CD4-positive, alpha-beta memory T cell (primary cell): Measurements from ENCODE around the gene FTCDNL1. TPM values are rescaled to one million over a fixed set of nuclear protein-coding genes. Genes with fewer than 3 reads are reported as not detected.

Source experiments
- CTCF ChIA-PET: fragments of 350-600 bp; sonication (Branson Sonifier 250); formaldehyde crosslinking; loops from one replicate; lab custom pipeline; 2021; ENCODE audit warnings: inconsistent platforms; ENCODE audit not compliant: partially characterized antibody; lab: Charles Lee
- POLR2A ChIA-PET: fragments of 350-600 bp; sonication (Branson Sonifier 250); formaldehyde crosslinking; loops from one replicate; lab custom pipeline; 2021; ENCODE audit not compliant: partially characterized antibody; lab: Charles Lee
- DNase-seq, 5 donors: peaks; one replicate each; pipeline versions ENCODE4 v3.0.0 to v3.0.0-alpha.2; 2020 to 2022; ENCODE audit warnings: mixed read lengths in 1 of 5
- H3K27ac ChIP-seq: one replicate; pipeline ENCODE4 v1.7.0; 2013; ENCODE audit warnings: low read depth, low read length
- H3K27me3 ChIP-seq: 2 replicates; pipeline ENCODE4 v1.7.0; 2013; ENCODE audit warnings: mild to moderate bottlenecking, low read length, moderate library complexity; ENCODE audit not compliant: insufficient read depth
- H3K36me3 ChIP-seq: 2 replicates; pipeline ENCODE4 v1.7.0; 2013; ENCODE audit warnings: mild to moderate bottlenecking, low read length, moderate library complexity; ENCODE audit not compliant: insufficient read depth
- H3K4me1 ChIP-seq: 2 replicates; pipeline ENCODE4 v1.7.0; 2013; ENCODE audit warnings: mild to moderate bottlenecking, low read length, moderate library complexity; ENCODE audit not compliant: insufficient read depth
- H3K4me3 ChIP-seq, 2 donors: one replicate each; pipeline ENCODE4 v1.7.0; 2013; ENCODE audit warnings: low read length in 2 of 2, mild to moderate bottlenecking in 1 of 2
- H3K9me3 ChIP-seq, 2 donors: one replicate each; pipeline ENCODE4 v1.7.0; 2013; ENCODE audit warnings: low read length in 2 of 2, control low read depth in 1 of 2; ENCODE audit not compliant: control insufficient read depth in 1 of 2
- H3K27ac Mint-ChIP-seq, 7 donors: one replicate each; pipeline ENCODE4 v1.8.0; 2020 to 2021; ENCODE audit warnings: mixed read lengths in 7 of 7, mild to moderate bottlenecking in 6 of 7, inconsistent platforms in 3 of 7, moderate library complexity in 3 of 7
- H3K27me3 Mint-ChIP-seq, 2 donors: one replicate each; pipeline ENCODE4 v1.8.0; 2020 to 2021; ENCODE audit warnings: mixed read lengths in 2 of 2
- H3K36me3 Mint-ChIP-seq, 2 donors: one replicate each; pipeline ENCODE4 v1.8.0; 2020 to 2021; ENCODE audit warnings: mixed read lengths in 2 of 2, inconsistent platforms in 1 of 2, mild to moderate bottlenecking in 1 of 2
- H3K4me1 Mint-ChIP-seq, 4 donors: one replicate each; pipeline ENCODE4 v1.8.0; 2020 to 2021; ENCODE audit warnings: mixed read lengths in 4 of 4, mild to moderate bottlenecking in 1 of 4
- H3K4me3 Mint-ChIP-seq, 8 donors: one replicate each; pipeline ENCODE4 v1.8.0; 2020 to 2021; ENCODE audit warnings: mixed read lengths in 8 of 8, mild to moderate bottlenecking in 7 of 8, moderate library complexity in 6 of 8, inconsistent platforms in 3 of 8
- H3K9me3 Mint-ChIP-seq, 8 donors: one replicate each; pipeline ENCODE4 v1.8.0; 2020 to 2021; ENCODE audit warnings: mixed read lengths in 8 of 8, mild to moderate bottlenecking in 5 of 8, inconsistent platforms in 3 of 8, moderate library complexity in 1 of 8
- intact Hi-C: fragments of 100-400 bp; cut with micrococcal nuclease; formaldehyde crosslinking; loops from one replicate; pipeline ENCODE4 v1.15.1; 2023
- polyA plus RNA-seq, 2 donors: library from polyadenylated mRNA; unstranded; fragments of 300-500 nt; fragmentation: Illumina TruSeq; gene quantifications; one replicate each; pipeline ENCODE4 v1.2.3, GENCODE V29; 2021
- total RNA-seq, 2 experiments: library from RNA; stranded (reverse); gene quantifications; one replicate each; pipeline ENCODE4 v1.2.3, GENCODE V29; 2021

The FTCDNL1 gene
- total and polyA plus RNA-seq, 4 experiments from 2014 or later = 1.6 to 2.7 (median 2.1) TPM

DNA sequence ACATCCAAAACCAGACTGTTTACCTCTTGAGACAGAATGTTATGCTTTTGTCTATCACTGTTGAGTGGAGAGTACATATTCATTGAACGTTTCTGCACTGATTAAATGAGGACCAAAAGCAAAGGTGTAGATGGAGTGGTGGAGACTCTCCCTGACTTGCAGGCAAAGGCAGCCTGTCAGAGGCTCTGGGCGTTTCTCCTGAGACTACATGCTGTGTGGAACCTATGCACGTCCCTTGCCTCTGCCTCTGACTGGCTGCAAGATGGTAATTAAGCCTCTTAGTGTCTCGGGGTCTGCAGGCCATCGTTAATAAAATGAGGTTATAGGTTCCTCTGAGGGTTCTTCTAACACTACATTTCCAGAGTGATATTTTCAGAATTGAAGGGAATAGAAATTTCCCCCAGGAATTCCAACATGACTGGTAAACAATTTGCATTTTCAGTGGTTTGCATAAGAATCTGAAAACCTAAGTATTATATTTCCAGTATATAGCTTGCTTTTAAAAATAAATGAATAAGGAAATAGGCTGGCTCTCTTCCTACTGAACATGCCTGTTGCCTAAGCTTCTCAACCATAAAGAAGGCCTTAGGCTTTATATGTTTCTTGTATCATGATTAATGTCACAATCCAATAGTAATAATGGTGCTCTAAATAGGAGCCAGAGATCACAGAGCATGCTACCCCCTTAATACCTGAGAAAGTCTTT is 107.4 kb downstream of the FTCDNL1 start:
- DNase-seq = no peak
- H3K9me3 Mint-ChIP-seq = no peaks in the 10 kb centered on the region
- Histone ChIP-seq H3K27me3 (peaks cover 4% of the 10 kb centered on the region), H3K36me3 (no peaks in the 10 kb centered on the region), H3K4me3 (no peak overlapping the region), H3K4me1 (peaks cover 8% of the 10 kb centered on the region), H3K27ac (no peak overlapping the region), H3K9me3 (no peaks in the 10 kb centered on the region)
- no peak overlapping the region for H3K4me3 Mint-ChIP-seq
- H3K36me3 Mint-ChIP-seq = no peaks in the 10 kb centered on the region
- ChIA-PET POLR2A (no interaction called here), CTCF (interaction anchor here (7.0 to 9.5 kb wide), 2 partner anchors 10 to 1430 kb away, joined by 85 to 89 read pairs; no protein-coding TSS in a partner anchor)
- intact Hi-C loops = no loop called here
- no peak overlapping the region for H3K27ac Mint-ChIP-seq
- H3K4me1 Mint-ChIP-seq = peaks cover 3 to 7% (median 5%) of the 10 kb centered on the region in 4 donors
- H3K27me3 Mint-ChIP-seq = peaks cover 9 to 14% of the 10 kb centered on the region in 2 donors

DNA sequence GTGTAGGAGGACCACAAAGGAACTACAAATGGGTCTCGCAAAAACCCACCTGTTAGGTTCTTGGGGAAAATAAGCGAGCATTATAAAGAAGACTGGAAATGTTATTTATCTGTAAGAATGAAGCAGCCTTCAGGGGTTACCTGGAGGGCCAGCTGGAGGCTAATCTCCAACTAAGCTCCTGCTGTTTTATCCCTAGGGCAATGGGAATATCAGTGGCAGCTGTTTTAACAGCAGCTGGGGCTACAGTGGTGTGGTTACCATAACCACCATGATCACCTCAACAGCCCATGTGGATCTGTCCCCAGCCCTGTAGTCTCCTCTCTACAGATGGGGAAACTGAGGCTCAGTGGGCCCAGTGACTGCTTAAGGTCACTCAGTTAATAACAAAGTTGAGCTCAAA is 108.1 kb downstream of the FTCDNL1 start:
- Mint-ChIP-seq H3K4me1 (peaks cover 3 to 7% (median 5%) of the 10 kb centered on the region in 4 donors), H3K9me3 (no peaks in the 10 kb centered on the region), H3K27me3 (peaks cover 10 to 14% of the 10 kb centered on the region in 2 donors), H3K36me3 (no peaks in the 10 kb centered on the region), H3K4me3 (no peak overlapping the region), H3K27ac (no peak overlapping the region)
- no peak overlapping the region for H3K4me3 ChIP-seq
- intact Hi-C loops = no loop called here
- no peaks in the 10 kb centered on the region for H3K9me3 ChIP-seq
- CTCF ChIA-PET = interaction anchor here (7.0 to 9.5 kb wide), 2 partner anchors 11 to 1429 kb away, joined by 85 to 89 read pairs; no protein-coding TSS in a partner anchor
- H3K27me3 ChIP-seq = peaks cover 4% of the 10 kb centered on the region
- peaks cover 8% of the 10 kb centered on the region for H3K4me1 ChIP-seq
- DNase-seq = no peak
- no peaks in the 10 kb centered on the region for H3K36me3 ChIP-seq
- POLR2A ChIA-PET = no interaction called here
- H3K27ac ChIP-seq = no peak overlapping the region

- POLR2A ChIA-PET = no interaction called here
Observed at GRCh38 chr2:199740111-199740428, 110.9 kb downstream of the FTCDNL1 start.

GRCh38 chr2:199739413-199740110 is 111.4 kb downstream of the FTCDNL1 start:
- peak overlapping the region in 1 of 7 donors; percentile 57 for H3K27ac Mint-ChIP-seq
- CTCF ChIA-PET = interaction anchor here (0.7 to 9.5 kb wide), 13 partner anchors 8 to 1426 kb away, joined by 3 to 89 read pairs (median 5); no protein-coding TSS in a partner anchor

More at GRCh38 chr2:199740111-199740428, 110.9 kb downstream of the FTCDNL1 start:
- Histone ChIP-seq H3K27ac (no peak overlapping the region), H3K9me3 (no peaks in the 10 kb centered on the region), H3K4me1 (peaks cover 8% of the 10 kb centered on the region), H3K27me3 (peaks cover 8% of the 10 kb centered on the region), H3K4me3 (no peak overlapping the region), H3K36me3 (no peaks in the 10 kb centered on the region)
- Mint-ChIP-seq H3K27me3 (peaks cover 10 to 14% of the 10 kb centered on the region in 2 donors), H3K4me3 (peak overlapping the region in 1 of 8 donors; percentile 25), H3K9me3 (no peaks in the 10 kb centered on the region), H3K27ac (peak overlapping the region in 1 of 7 donors; percentile 57), H3K36me3 (no peaks in the 10 kb centered on the region), H3K4me1 (peaks cover 3 to 7% (median 5%) of the 10 kb centered on the region in 4 donors)
- intact Hi-C loops = loop anchor here (1.0 kb wide), 1 partner anchor 1426 kb away; no protein-coding TSS in a partner anchor
- CTCF ChIA-PET = interaction anchor here (0.7 to 9.5 kb wide), 13 partner anchors 8 to 1426 kb away, joined by 3 to 89 read pairs (median 5); no protein-coding TSS in a partner anchor
- no peak for DNase-seq

GRCh38 chr2:199738727-199739412 is 112.1 kb downstream of the FTCDNL1 start:
- CTCF ChIA-PET = interaction anchor here (0.9 to 9.5 kb wide), 9 partner anchors 9 to 1429 kb away, joined by 3 to 89 read pairs (median 6); no protein-coding TSS in a partner anchor
- Histone ChIP-seq H3K9me3 (no peaks in the 10 kb centered on the region), H3K27ac (no peak overlapping the region), H3K36me3 (no peaks in the 10 kb centered on the region), H3K4me3 (no peak overlapping the region), H3K27me3 (peaks cover 8% of the 10 kb centered on the region), H3K4me1 (peaks cover 8% of the 10 kb centered on the region)
- no peak for DNase-seq
- H3K27me3 Mint-ChIP-seq = peaks cover 11 to 14% of the 10 kb centered on the region in 2 donors
- intact Hi-C loops = no loop called here
- no peak overlapping the region for H3K27ac Mint-ChIP-seq
- POLR2A ChIA-PET = no interaction called here
- H3K36me3 Mint-ChIP-seq = no peaks in the 10 kb centered on the region
- peaks cover 3 to 7% (median 5%) of the 10 kb centered on the region in 4 donors for H3K4me1 Mint-ChIP-seq
- H3K9me3 Mint-ChIP-seq = no peaks in the 10 kb centered on the region
- H3K4me3 Mint-ChIP-seq = no peak overlapping the region

More at GRCh38 chr2:199739413-199740110, 111.4 kb downstream of the FTCDNL1 start:
- intact Hi-C loops = loop anchor here (1.0 kb wide), 1 partner anchor 1425 kb away; no protein-coding TSS in a partner anchor
- POLR2A ChIA-PET = no interaction called here
- Mint-ChIP-seq H3K4me1 (peaks cover 3 to 7% (median 5%) of the 10 kb centered on the region in 4 donors), H3K4me3 (peak overlapping the region in 1 of 8 donors; percentile 25), H3K27me3 (peaks cover 10 to 14% of the 10 kb centered on the region in 2 donors), H3K9me3 (no peaks in the 10 kb centered on the region), H3K36me3 (no peaks in the 10 kb centered on the region)
- Histone ChIP-seq H3K4me1 (peaks cover 8% of the 10 kb centered on the region), H3K27me3 (peaks cover 8% of the 10 kb centered on the region), H3K4me3 (no peak overlapping the region), H3K9me3 (no peaks in the 10 kb centered on the region), H3K27ac (no peak overlapping the region), H3K36me3 (no peaks in the 10 kb centered on the region)
- peak; percentile 24 to 57 (median 26) for DNase-seq

GRCh38 chr2:199734651-199735050 is 116.3 kb downstream of the FTCDNL1 start:
- H3K27me3 ChIP-seq = peaks cover 6% of the 10 kb centered on the region
- peaks cover 2% of the 10 kb centered on the region for H3K4me1 ChIP-seq
- H3K4me3 Mint-ChIP-seq = no peak overlapping the region
- intact Hi-C loops = no loop called here
- peaks cover under 1 to 2% (median 1%) of the 10 kb centered on the region in 4 donors for H3K4me1 Mint-ChIP-seq
- no peak overlapping the region for H3K27ac Mint-ChIP-seq
- no peaks in the 10 kb centered on the region for H3K9me3 ChIP-seq
- H3K4me3 ChIP-seq = no peak overlapping the region
- H3K36me3 Mint-ChIP-seq = no peaks in the 10 kb centered on the region
- no peaks in the 10 kb centered on the region for H3K36me3 ChIP-seq
- peaks cover 14 to 18% of the 10 kb centered on the region in 2 donors for H3K27me3 Mint-ChIP-seq
- POLR2A ChIA-PET = no interaction called here
- H3K27ac ChIP-seq = no peak overlapping the region
- DNase-seq = no peak
- CTCF ChIA-PET = no interaction called here
- no peaks in the 10 kb centered on the region for H3K9me3 Mint-ChIP-seq
